K562 (cell line): ENCODE data around the gene PPIA. TPM values are rescaled to one million over a fixed set of nuclear protein-coding genes. Genes with fewer than 3 reads are reported as not detected.

Experiments used
- ATAC-seq: fragments of 200-7000 bp; cut with Tn5 transposase; 3 replicates; pipeline ENCODE4 v1.9.1; 2020; ENCODE audit warnings: moderate library complexity
- BruUV-seq: library from RNA; stranded (reverse); fragments of 400-500 nt; replicated peaks from 2 replicates; lab custom pipeline; 2021; lab: Mats Ljungman, UMichigan
- CTCF ChIA-PET: fragments of 300-600 bp; formaldehyde crosslinking; extraction: SDS; loops from one replicate; lab custom pipeline; 2021; ENCODE audit warnings: low intra/inter-chr PET ratio; lab: Yijun Ruan, JAX
- POLR2A ChIA-PET: fragments of 300-600, 350-650 bp; sonication (Branson Sonifier 250); formaldehyde crosslinking; extraction: SDS; loops from one replicate; lab custom pipeline; 2021; ENCODE audit warnings: antibody characterized with exemption, inconsistent platforms; lab: Yijun Ruan, JAX
- DNase-seq, 4 experiments: peaks; one replicate each; pipeline versions ENCODE4 v3.0.0 to v3.0.0-alpha.2; 2011 to 2018; ENCODE audit warnings: low spot score in 3 of 4, mixed read lengths in 3 of 4; ENCODE audit errors: extremely low read depth in 1 of 4
- FAIRE-seq: peaks from 2 replicates; lab custom pipeline; 2011; peaks lifted over from hg19 to GRCh38; lab: Jason Lieb, UNC
- H2AFZ ChIP-seq: 2 replicates; pipeline ENCODE4 v1.6.0; 2011; ENCODE audit warnings: low read depth, low read length, control low read depth, inconsistent platforms
- H3K27ac ChIP-seq: fragments of 200-600 bp; 3 replicates; pipeline ENCODE4 v1.8.0; 2011; ENCODE audit warnings: low read depth, mild to moderate bottlenecking, control low read depth, inconsistent platforms, low read length, moderate library complexity, mixed read lengths; ENCODE audit errors: extremely low read depth
- H3K27me3 ChIP-seq, 2 experiments: fragments of 300-600 bp in 1 of 2; 2 replicates in 1 of 2; 3 replicates in 1 of 2; pipeline versions ENCODE4 v1.6.0 to v1.8.0; 2011; ENCODE audit warnings: inconsistent platforms in 2 of 2, low read length in 2 of 2, mild to moderate bottlenecking in 1 of 2, mixed read lengths in 1 of 2, moderate library complexity in 1 of 2; ENCODE audit not compliant: control insufficient read depth in 2 of 2, insufficient read depth in 2 of 2
- H3K36me3 ChIP-seq: fragments of 300-600 bp; 3 replicates; pipeline ENCODE4 v1.8.0; 2011; ENCODE audit warnings: mild to moderate bottlenecking, low read length, inconsistent platforms; ENCODE audit not compliant: control insufficient read depth, insufficient read depth
- H3K4me1 ChIP-seq, 2 experiments: fragments of 200-600 bp in 1 of 2; replicated peaks in 1 of 2; 2 replicates in 1 of 2; 3 replicates in 1 of 2; pipeline versions ENCODE4 v1.5.1 to v1.8.0; 2011; ENCODE audit warnings: inconsistent platforms in 2 of 2, low read length in 2 of 2, mild to moderate bottlenecking in 1 of 2, mixed read lengths in 1 of 2, moderate library complexity in 1 of 2; ENCODE audit not compliant: control insufficient read depth in 2 of 2, insufficient read depth in 2 of 2
- H3K4me2 ChIP-seq: 2 replicates; pipeline ENCODE4 v1.6.1; 2011; ENCODE audit warnings: low read length, control low read depth, inconsistent platforms, mixed read lengths; ENCODE audit not compliant: insufficient read depth
- H3K4me3 ChIP-seq: fragments of 200-600 bp; sonication (generic), shearing (Covaris generic); 2 replicates; pipeline ENCODE4 v1.5.1; 2016; ENCODE audit warnings: control low read depth, inconsistent platforms
- H3K79me2 ChIP-seq: fragments of 200-600 bp; 3 replicates; pipeline ENCODE4 v1.8.0; 2011; ENCODE audit warnings: low read length, inconsistent platforms; ENCODE audit not compliant: control insufficient read depth, insufficient read depth
- H3K9ac ChIP-seq, 2 experiments: 2 replicates each; pipeline versions ENCODE4 v1.6.0 to v1.6.1; 2011; ENCODE audit warnings: low read depth in 2 of 2, low read length in 2 of 2, control low read depth in 1 of 2, inconsistent platforms in 1 of 2, mild to moderate bottlenecking in 1 of 2, mixed read lengths in 1 of 2; ENCODE audit not compliant: insufficient read depth in 1 of 2
- H3K9me1 ChIP-seq: one replicate; pipeline ENCODE4 v1.6.0; 2011; ENCODE audit warnings: inconsistent platforms, mild to moderate bottlenecking, low read length, moderate library complexity; ENCODE audit not compliant: control insufficient read depth, insufficient read depth
- H3K9me3 ChIP-seq: replicated peaks from 2 replicates; pipeline ENCODE4 v1.5.1; 2011; ENCODE audit warnings: low read depth, low read length, inconsistent platforms; ENCODE audit not compliant: control insufficient read depth, insufficient read depth
- H4K20me1 ChIP-seq: replicated peaks from 2 replicates; pipeline ENCODE4 v1.6.1; 2011; ENCODE audit warnings: low read length, inconsistent platforms, mixed read lengths; ENCODE audit not compliant: control insufficient read depth, insufficient read depth
- EGR1 ChIP-seq: fragments of 450-650 bp; conservative IDR thresholded peaks from 2 replicates; pipeline ENCODE4 v1.6.1; 2017; ENCODE audit warnings: mild to moderate bottlenecking
- ETV5 ChIP-seq: sonication (generic); formaldehyde crosslinking; IDR thresholded peaks from 2 replicates; pipeline ENCODE4 v1.4.0; 2020; ENCODE audit warnings: low read depth, mild to moderate bottlenecking, missing genetic modification reagents
- KLF16 ChIP-seq: IDR thresholded peaks from 2 replicates; pipeline ENCODE4 v1.6.1; 2016; ENCODE audit warnings: antibody characterized with exemption
- NBN ChIP-seq: fragments of 450-650 bp; IDR thresholded peaks from 2 replicates; pipeline ENCODE4 v1.6.1; 2016; ENCODE audit warnings: low read depth, mild to moderate bottlenecking
- NRF1 ChIP-seq, 2 experiments: fragments of 450-650 bp; IDR thresholded peaks in 1 of 2; conservative IDR thresholded peaks in 1 of 2; 2 replicates each; pipeline ENCODE4 v1.6.1; 2014; ENCODE audit warnings: mild to moderate bottlenecking in 2 of 2
- POLR2B ChIP-seq: fragments of 450-650 bp; IDR thresholded peaks from 2 replicates; pipeline ENCODE4 v1.6.1; 2018; ENCODE audit warnings: low read depth; ENCODE audit not compliant: partially characterized antibody
- PTBP1 ChIP-seq: fragments of 200-400 bp; formaldehyde crosslinking; IDR thresholded peaks from 2 replicates; pipeline ENCODE4 v1.6.1; 2017; ENCODE audit warnings: low read depth, low read length
- SIN3A ChIP-seq, 2 experiments: fragments of 150-350 bp in 1 of 2; IDR thresholded peaks; 2 replicates each; pipeline ENCODE4 v1.6.1; 2011 to 2016; ENCODE audit warnings: borderline replicate concordance in 2 of 2, low read depth in 2 of 2, low read length in 2 of 2, mild to moderate bottlenecking in 2 of 2, moderate library complexity in 2 of 2; ENCODE audit not compliant: control insufficient read depth in 1 of 2
- ZNF121 ChIP-seq: sonication (generic); formaldehyde crosslinking; conservative IDR thresholded peaks from 2 replicates; pipeline ENCODE4 v1.8.0; 2022; ENCODE audit warnings: missing genetic modification reagents
- ZNF586 ChIP-seq: fragments of 450-650 bp; formaldehyde crosslinking; conservative IDR thresholded peaks from 2 replicates; pipeline ENCODE4 v1.4.0; 2020; ENCODE audit warnings: mild to moderate bottlenecking, moderate library complexity
- WGBS: fragments of 100-300 bp; shearing (Covaris generic); methylation state at CpG from one replicate; pipeline ENCODE4 v1.1.6; 2016; ENCODE audit warnings: low coverage, mixed read lengths; ENCODE audit not compliant: insufficient coverage; ENCODE audit errors: missing lambda C conversion rate; 5-methylcytosine and 5-hydroxymethylcytosine counted together
- in situ Hi-C: fragments of 300-500 bp; cut with MboI; formaldehyde crosslinking; loops from 4 replicates; pipeline ENCODE4 v1.15.0; 2018; ENCODE audit warnings: inconsistent platforms, mixed read lengths
- intact Hi-C: fragments of 100-400 bp; cut with micrococcal nuclease; formaldehyde crosslinking; loops from 2 replicates; pipeline ENCODE4 v1.14.2; 2022
- polyA plus RNA-seq, 8 experiments: library from polyadenylated mRNA; depleted of rRNA in 4 of 8; stranded (reverse) in 5 of 8; unstranded in 3 of 8; fragments of >200 nt; fragmentation: Nextera tagmentation in 2 of 8; fragmentation: Illumina TruSeq in 1 of 8; extraction: Ambion mirVana in 2 of 8; extraction: Trizol in 1 of 8; gene quantifications; 2 replicates each; pipeline versions ENCODE4 v1.2.1 to v1.2.3, GENCODE V29; 2011 to 2014; ENCODE audit warnings: inconsistent platforms in 1 of 8, missing spikeins in 1 of 8
- total RNA-seq, 7 experiments: library from RNA; depleted of rRNA in 6 of 7; stranded (reverse); fragments of >200 nt in 6 of 7; fragmentation: Illumina TruSeq in 2 of 7; extraction: Trizol in 2 of 7; gene quantifications; 2 replicates each; pipeline versions ENCODE4 v1.2.1 to v1.2.3, GENCODE V29; 2011 to 2021; ENCODE audit warnings: low replicate concordance in 1 of 7
- TF ChIP-seq, protein P1 (sequence below), 2 experiments: fragments of 450-650 bp in 1 of 2; sonication (generic) in 1 of 2; formaldehyde crosslinking in 1 of 2; IDR thresholded peaks in 1 of 2; conservative IDR thresholded peaks in 1 of 2; 2 replicates each; pipeline versions ENCODE4 v1.6.1 to v1.8.1; 2016 to 2023; ENCODE audit warnings: mild to moderate bottlenecking in 2 of 2, moderate library complexity in 2 of 2, inconsistent platforms in 1 of 2, missing genetic modification reagents in 1 of 2
- TF ChIP-seq, protein P2 (sequence below): fragments of 200-800 bp; sonication (Bioruptor generic); IDR thresholded peaks from 2 replicates; pipeline ENCODE4 v1.6.1; 2017; ENCODE audit warnings: missing genetic modification characterization, missing compliant biosample characterization

Gene PPIA
- total and polyA plus RNA-seq, 9 of the 15 experiments (the other 6 are each of a cell fraction or from before 2014, with no cell fraction given), result 2,583 to 7,504 (median 3,973) TPM

DNA sequence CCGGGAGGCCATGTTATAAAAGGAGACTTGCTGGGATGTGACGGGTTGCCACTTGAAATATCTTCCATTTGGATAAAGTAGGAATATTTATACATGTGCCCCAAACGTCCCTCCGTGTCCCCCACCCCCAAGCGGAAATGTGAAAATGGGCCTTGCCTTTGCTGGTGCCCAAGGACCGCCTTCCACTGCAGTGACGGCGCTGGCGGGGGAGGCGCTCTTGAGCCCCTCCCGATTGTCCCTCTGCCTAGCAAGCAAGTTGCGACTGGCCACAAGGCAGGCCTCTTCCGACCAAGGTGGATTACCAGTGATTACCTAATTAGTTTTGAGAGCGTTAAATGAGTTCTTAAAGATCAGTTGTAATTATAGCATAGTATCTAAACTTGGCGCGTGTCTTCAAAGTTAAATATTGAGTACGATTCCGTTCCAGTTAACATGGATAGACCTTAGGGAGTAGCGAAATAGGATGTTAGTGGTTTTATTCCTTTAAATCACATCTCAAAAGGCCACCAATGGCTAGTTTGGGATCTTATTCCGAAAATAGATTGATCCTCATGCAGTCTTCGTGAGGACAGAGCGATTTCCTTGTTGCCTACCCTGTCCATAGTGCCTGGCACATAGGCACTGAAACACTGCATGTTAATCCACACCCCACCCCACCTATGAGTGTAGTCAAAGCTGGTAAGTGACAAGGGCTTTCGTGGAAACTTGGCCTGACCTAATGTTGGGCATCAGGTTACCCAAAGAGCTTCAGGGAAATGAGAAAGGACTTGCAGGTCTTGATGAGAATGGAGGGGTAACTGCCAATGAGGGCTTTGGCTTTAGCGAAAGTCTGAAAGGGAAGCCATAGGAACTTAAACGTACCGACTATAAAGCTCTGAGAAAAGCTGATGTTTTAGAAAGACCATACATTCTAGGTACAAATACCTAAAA, 1.1 kb downstream of the PPIA start:
- H4K20me1 ChIP-seq, result peaks cover 32% of the 10 kb centered on the region
- no peaks in the 10 kb centered on the region for H3K9me3 ChIP-seq
- ChIA-PET CTCF (no interaction called here), POLR2A (interaction anchor here (0.5 to 2.9 kb wide), 28 partner anchors 7 to 252 kb away, joined by 3 to 15 read pairs (median 4); partner anchors contain the start of genes DDX56, H2AZ2, OGDH and PURB)
- peak; percentile 84 for FAIRE-seq
- peak overlapping the region; percentile 99 for H3K4me2 ChIP-seq
- BruUV-seq, result TSS peak; percentile 54
- H3K27me3 ChIP-seq, result no peaks in the 10 kb centered on the region
- H3K79me2 ChIP-seq, result peaks cover 55% of the 10 kb centered on the region
- no peaks in the 10 kb centered on the region for H3K9me1 ChIP-seq
- H3K36me3 ChIP-seq, result peaks cover 52% of the 10 kb centered on the region
- intact Hi-C loops, result loop anchor here (2.0 to 5.0 kb wide), 4 partner anchors 50 to 215 kb away; partner anchors contain the start of genes H2AZ2, OGDH, TMED4 and ZMIZ2
- peak overlapping the region; percentile 56 for H3K4me3 ChIP-seq
- peak; percentile 65 to 94 (median 73) for DNase-seq
- in situ Hi-C loops, result no loop called here
- H3K9ac ChIP-seq, result peak overlapping the region; percentile 96 to 100
- 1% methylated on average over 26 of the region's 26 CpGs for WGBS
- peak; percentile 82 for ATAC-seq
- peaks cover 12 to 25% of the 10 kb centered on the region in 2 experiments; a peak in 4 of 5 replicates for H3K4me1 ChIP-seq
- peak overlapping the region; percentile 98 for H3K27ac ChIP-seq
- peak overlapping the region; percentile 56 for H2AFZ ChIP-seq
- peak; percentile 49; the same call in 1 of the 2 replicates for TF ChIP-seq EGR1
- TF ChIP-seq ETV5 (CRISPR knock-in tag), result peak; percentile 56; the same call in 1 of the 2 replicates
- peak; percentile 29 to 73; a peak in 2 of 4 replicates for TF ChIP-seq SIN3A (IDR thresholded peaks at IDR 0.05; ENCODE audit: borderline replicate concordance in 2 of 2, control insufficient read depth in 1 of 2, low read depth in 2 of 2, low read length in 2 of 2)
- TF ChIP-seq KLF16, result peak; percentile 30; the same call in 1 of the 2 replicates
- TF ChIP-seq PTBP1, result peak; percentile 53; the same call in 1 of the 2 replicates
- peak in 1 of 2 experiments; percentile 25; a peak in 1 of 4 replicates for TF ChIP-seq NRF1 (conservative IDR thresholded peaks at IDR 0.05 in 1 of 2, IDR thresholded peaks at IDR 0.05 in 1 of 2)
- TF ChIP-seq ZNF121 (CRISPR knock-in tag), result no peak
- 0 out of 2 replicates have a peak, but pooled peaks have one; percentile 29 for TF ChIP-seq ZNF586 (CRISPR knock-in tag)
- TF ChIP-seq NBN, result peak; percentile 47; the same call in 1 of the 2 replicates
- TF ChIP-seq, protein P1, sequence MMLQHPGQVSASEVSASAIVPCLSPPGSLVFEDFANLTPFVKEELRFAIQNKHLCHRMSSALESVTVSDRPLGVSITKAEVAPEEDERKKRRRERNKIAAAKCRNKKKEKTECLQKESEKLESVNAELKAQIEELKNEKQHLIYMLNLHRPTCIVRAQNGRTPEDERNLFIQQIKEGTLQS (IDR thresholded peaks at IDR 0.05), result peak; percentile 27; the same call in 1 of the 2 replicates
- TF ChIP-seq, protein P1 (CRISPR knock-in tag; conservative IDR thresholded peaks at IDR 0.05), result no peak
- TF ChIP-seq, protein P2, sequence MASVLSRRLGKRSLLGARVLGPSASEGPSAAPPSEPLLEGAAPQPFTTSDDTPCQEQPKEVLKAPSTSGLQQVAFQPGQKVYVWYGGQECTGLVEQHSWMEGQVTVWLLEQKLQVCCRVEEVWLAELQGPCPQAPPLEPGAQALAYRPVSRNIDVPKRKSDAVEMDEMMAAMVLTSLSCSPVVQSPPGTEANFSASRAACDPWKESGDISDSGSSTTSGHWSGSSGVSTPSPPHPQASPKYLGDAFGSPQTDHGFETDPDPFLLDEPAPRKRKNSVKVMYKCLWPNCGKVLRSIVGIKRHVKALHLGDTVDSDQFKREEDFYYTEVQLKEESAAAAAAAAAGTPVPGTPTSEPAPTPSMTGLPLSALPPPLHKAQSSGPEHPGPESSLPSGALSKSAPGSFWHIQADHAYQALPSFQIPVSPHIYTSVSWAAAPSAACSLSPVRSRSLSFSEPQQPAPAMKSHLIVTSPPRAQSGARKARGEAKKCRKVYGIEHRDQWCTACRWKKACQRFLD, result peak; percentile 91
- peak; percentile 42 for TF ChIP-seq POLR2B
